Measurements from ENCODE around the gene PPP6C. TPM values are rescaled to one million over a fixed set of nuclear protein-coding genes. Genes with fewer than 3 reads are reported as not detected.
A peak's percentile ranks its signal among the peaks of the same experiment; 100 is the strongest.
"Not testable (repeated sequence)": the region's sequence is repeated elsewhere in the genome, so short reads cannot be mapped to it uniquely, and the experiment has no call there.

The PPP6C gene
- total RNA-seq, 1 donor from 2014 or later, result 14.1 TPM

DNA sequence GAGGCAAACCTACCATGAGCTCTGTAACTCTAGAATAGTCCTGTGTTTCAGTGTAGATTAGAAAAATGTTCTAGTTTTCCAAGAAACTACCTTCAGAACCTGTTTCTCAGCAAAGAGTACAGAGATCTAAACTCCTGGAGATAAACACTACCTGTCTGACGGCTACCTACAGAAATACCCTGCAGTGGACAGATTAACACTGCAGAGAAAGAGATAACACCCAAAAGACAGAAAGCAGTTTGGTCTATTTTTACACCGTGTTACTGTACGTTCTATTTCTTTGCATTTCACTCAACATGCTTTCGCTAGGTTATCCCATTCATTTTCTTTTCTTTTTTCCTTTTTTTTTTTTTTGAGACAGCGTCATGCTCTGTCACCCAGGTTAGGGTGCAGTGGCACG, 57.8 kb downstream of the PPP6C start:
- Histone ChIP-seq H3K27me3 (ENCODE audit: control insufficient read depth in 3 of 3, insufficient read depth in 3 of 3, low read length in 3 of 3) (no peaks in the 10 kb centered on the region), H3K36me3 (ENCODE audit: control insufficient read depth in 3 of 3, insufficient read depth in 3 of 3, low read length in 3 of 3) (no peaks in the 10 kb centered on the region), H3K9me3 (ENCODE audit: control insufficient read depth in 3 of 3, low read length in 3 of 3) (no peaks in the 10 kb centered on the region), H3K27ac (ENCODE audit: low read depth, low read length) (no peak overlapping the region), H3K9ac (ENCODE audit: low read depth in 1 of 3, low read length in 3 of 3) (no peak overlapping the region), H3K4me3 (ENCODE audit: low read length in 3 of 3) (no peak overlapping the region), H3K4me1 (ENCODE audit: control insufficient read depth in 3 of 3, insufficient read depth in 3 of 3, low read length in 3 of 3) (no peaks in the 10 kb centered on the region)

DNA sequence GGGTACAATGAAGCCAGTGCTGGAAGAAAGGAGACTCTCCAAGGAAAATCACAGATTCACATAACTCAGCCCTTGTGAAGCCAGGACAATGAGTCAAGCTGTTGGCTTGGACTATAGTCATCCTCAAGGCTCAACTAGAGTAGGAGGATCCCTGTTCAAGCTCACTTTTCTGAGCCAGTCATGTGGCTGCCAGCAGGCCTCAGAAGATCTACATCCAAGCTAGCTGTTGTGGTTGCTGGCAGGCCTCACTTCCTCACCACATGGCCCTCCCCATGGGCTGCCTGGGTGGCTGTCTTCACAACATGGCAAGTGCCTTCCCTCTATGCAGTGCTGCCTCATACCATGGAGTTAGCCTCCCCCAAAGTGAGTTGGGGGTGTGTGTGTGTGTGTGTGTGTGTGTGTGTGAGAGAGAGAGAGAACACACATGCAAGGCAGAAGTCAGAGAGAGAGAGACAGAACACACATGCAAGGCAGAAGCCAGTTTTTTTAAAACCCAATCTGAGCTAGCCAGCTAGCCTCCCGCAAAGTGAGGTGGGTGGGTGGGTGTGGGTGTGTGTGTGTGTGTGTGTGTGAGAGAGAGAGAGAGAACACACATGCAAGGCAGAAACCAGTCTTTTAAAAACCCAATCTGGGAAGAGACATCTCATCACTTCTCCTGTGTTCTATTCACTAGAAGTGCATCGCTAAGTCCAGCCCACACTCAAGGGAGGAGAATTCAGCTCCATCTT, 63.4 kb downstream of the PPP6C start:
- Histone ChIP-seq H3K27me3 (ENCODE audit: control insufficient read depth in 3 of 3, insufficient read depth in 3 of 3, low read length in 3 of 3) (no peaks in the 10 kb centered on the region), H3K4me1 (ENCODE audit: control insufficient read depth in 3 of 3, insufficient read depth in 3 of 3, low read length in 3 of 3) (peaks cover 3 to 10% (median 7%) of the 10 kb centered on the region in 3 donors), H3K36me3 (ENCODE audit: control insufficient read depth in 3 of 3, insufficient read depth in 3 of 3, low read length in 3 of 3) (no peaks in the 10 kb centered on the region), H3K9me3 (ENCODE audit: control insufficient read depth in 3 of 3, low read length in 3 of 3) (no peaks in the 10 kb centered on the region), H3K4me3 (ENCODE audit: low read length in 3 of 3) (no peak overlapping the region), H3K27ac (ENCODE audit: low read depth, low read length) (peak overlapping the region; percentile 3), H3K9ac (ENCODE audit: low read depth in 1 of 3, low read length in 3 of 3) (no peak overlapping the region)

DNA sequence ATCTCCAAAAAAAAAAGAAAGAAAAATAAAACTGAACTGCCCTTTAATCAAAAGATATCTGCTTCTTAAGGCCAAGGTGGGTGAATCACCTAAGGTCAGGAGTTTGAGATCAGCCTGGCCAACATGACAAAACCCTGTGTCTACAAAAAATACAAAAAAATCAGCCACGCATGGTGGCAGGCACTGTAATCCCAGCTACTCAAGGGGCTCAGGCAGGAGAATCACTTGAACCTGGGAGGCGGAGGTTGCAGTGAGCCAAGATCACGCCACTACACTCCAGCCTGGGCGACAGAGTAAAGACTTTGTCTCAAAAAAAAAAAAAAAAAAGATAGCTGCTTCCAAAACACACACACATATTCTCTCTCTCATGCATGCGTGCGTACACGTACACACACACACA, 64.1 kb downstream of the PPP6C start:
- Histone ChIP-seq H3K9me3 (ENCODE audit: control insufficient read depth in 3 of 3, low read length in 3 of 3) (no peaks in the 10 kb centered on the region), H3K4me1 (ENCODE audit: control insufficient read depth in 3 of 3, insufficient read depth in 3 of 3, low read length in 3 of 3) (peaks cover 3 to 10% (median 7%) of the 10 kb centered on the region in 3 donors), H3K4me3 (ENCODE audit: low read length in 3 of 3) (no peak overlapping the region), H3K9ac (ENCODE audit: low read depth in 1 of 3, low read length in 3 of 3) (no peak overlapping the region), H3K27ac (ENCODE audit: low read depth, low read length) (peak overlapping the region; percentile 3), H3K36me3 (ENCODE audit: control insufficient read depth in 3 of 3, insufficient read depth in 3 of 3, low read length in 3 of 3) (no peaks in the 10 kb centered on the region), H3K27me3 (ENCODE audit: control insufficient read depth in 3 of 3, insufficient read depth in 3 of 3, low read length in 3 of 3) (no peaks in the 10 kb centered on the region)

GRCh38 chr9:125121146-125121545, 68.5 kb downstream of the PPP6C start:
- H3K27ac ChIP-seq (ENCODE audit: low read depth, low read length), result no peak overlapping the region

GRCh38 chr9:125119643-125120286, 69.8 kb downstream of the PPP6C start:
- H3K27me3 ChIP-seq (ENCODE audit: control insufficient read depth in 3 of 3, insufficient read depth in 3 of 3, low read length in 3 of 3), result no peaks in the 10 kb centered on the region
- H3K4me1 ChIP-seq (ENCODE audit: control insufficient read depth in 3 of 3, insufficient read depth in 3 of 3, low read length in 3 of 3), result no peaks in the 10 kb centered on the region
- H3K9ac ChIP-seq (ENCODE audit: low read depth in 1 of 3, low read length in 3 of 3), result peak overlapping the region in 1 of 3 donors; percentile 13
- no peak overlapping the region for H3K27ac ChIP-seq (ENCODE audit: low read depth, low read length)
- H3K9me3 ChIP-seq (ENCODE audit: control insufficient read depth in 3 of 3, low read length in 3 of 3), result no peaks in the 10 kb centered on the region
- no peaks in the 10 kb centered on the region for H3K36me3 ChIP-seq (ENCODE audit: control insufficient read depth in 3 of 3, insufficient read depth in 3 of 3, low read length in 3 of 3)
- H3K4me3 ChIP-seq (ENCODE audit: low read length in 3 of 3), result no peak overlapping the region

More at GRCh38 chr9:125121146-125121545, 68.5 kb downstream of the PPP6C start:
- Histone ChIP-seq H3K9ac (ENCODE audit: low read depth in 1 of 3, low read length in 3 of 3) (no peak overlapping the region), H3K27me3 (ENCODE audit: control insufficient read depth in 3 of 3, insufficient read depth in 3 of 3, low read length in 3 of 3) (no peaks in the 10 kb centered on the region), H3K4me1 (ENCODE audit: control insufficient read depth in 3 of 3, insufficient read depth in 3 of 3, low read length in 3 of 3) (peaks cover 1 to 8% (median 3%) of the 10 kb centered on the region in 3 donors), H3K9me3 (ENCODE audit: control insufficient read depth in 3 of 3, low read length in 3 of 3) (no peaks in the 10 kb centered on the region), H3K4me3 (ENCODE audit: low read length in 3 of 3) (no peak overlapping the region), H3K36me3 (ENCODE audit: control insufficient read depth in 3 of 3, insufficient read depth in 3 of 3, low read length in 3 of 3) (no peaks in the 10 kb centered on the region)

DNA sequence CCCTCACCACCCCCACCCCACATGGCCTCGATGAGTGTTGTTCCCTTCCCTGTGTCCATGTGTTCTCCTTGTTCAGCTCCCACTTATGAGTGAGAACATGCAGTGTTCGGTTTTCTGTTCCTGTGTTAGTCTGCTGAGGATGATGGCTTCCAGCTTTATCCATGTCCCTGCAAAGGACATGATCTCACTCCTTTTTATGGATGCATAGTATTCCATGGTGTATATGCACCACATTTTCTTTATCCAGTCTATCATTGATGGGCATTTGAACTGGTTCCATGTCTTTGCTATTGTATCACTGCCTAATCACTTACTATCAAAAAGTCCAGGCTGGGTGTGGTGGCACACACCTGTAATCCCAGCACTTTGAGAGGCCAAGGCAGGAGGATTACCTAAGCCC, 70.9 kb downstream of the PPP6C start:
- H3K36me3 ChIP-seq (ENCODE audit: control insufficient read depth in 3 of 3, insufficient read depth in 3 of 3, low read length in 3 of 3); H3K9ac ChIP-seq (ENCODE audit: low read depth in 1 of 3, low read length in 3 of 3); H3K4me1 ChIP-seq (ENCODE audit: control insufficient read depth in 3 of 3, insufficient read depth in 3 of 3, low read length in 3 of 3); H3K27ac ChIP-seq (ENCODE audit: low read depth, low read length); H3K9me3 ChIP-seq (ENCODE audit: control insufficient read depth in 3 of 3, low read length in 3 of 3); H3K4me3 ChIP-seq (ENCODE audit: low read length in 3 of 3); H3K27me3 ChIP-seq (ENCODE audit: control insufficient read depth in 3 of 3, insufficient read depth in 3 of 3, low read length in 3 of 3): not testable (repeated sequence)

- H3K27me3 ChIP-seq (ENCODE audit: control insufficient read depth in 3 of 3, insufficient read depth in 3 of 3, low read length in 3 of 3); H3K4me1 ChIP-seq (ENCODE audit: control insufficient read depth in 3 of 3, insufficient read depth in 3 of 3, low read length in 3 of 3); H3K9ac ChIP-seq (ENCODE audit: low read depth in 1 of 3, low read length in 3 of 3); H3K4me3 ChIP-seq (ENCODE audit: low read length in 3 of 3); H3K27ac ChIP-seq (ENCODE audit: low read depth, low read length); H3K9me3 ChIP-seq (ENCODE audit: control insufficient read depth in 3 of 3, low read length in 3 of 3); H3K36me3 ChIP-seq (ENCODE audit: control insufficient read depth in 3 of 3, insufficient read depth in 3 of 3, low read length in 3 of 3): not testable (repeated sequence)
These were observed 75.1 kb downstream of the PPP6C start for GRCh38 chr9:125114503-125114902.

GRCh38 chr9:125110464-125110863, 79.1 kb downstream of the PPP6C start:
- Histone ChIP-seq H3K9ac (ENCODE audit: low read depth in 1 of 3, low read length in 3 of 3) (no peak overlapping the region), H3K36me3 (ENCODE audit: control insufficient read depth in 3 of 3, insufficient read depth in 3 of 3, low read length in 3 of 3) (no peaks in the 10 kb centered on the region), H3K27me3 (ENCODE audit: control insufficient read depth in 3 of 3, insufficient read depth in 3 of 3, low read length in 3 of 3) (no peaks in the 10 kb centered on the region), H3K27ac (ENCODE audit: low read depth, low read length) (no peak overlapping the region), H3K9me3 (ENCODE audit: control insufficient read depth in 3 of 3, low read length in 3 of 3) (no peaks in the 10 kb centered on the region), H3K4me1 (ENCODE audit: control insufficient read depth in 3 of 3, insufficient read depth in 3 of 3, low read length in 3 of 3) (no peaks in the 10 kb centered on the region), H3K4me3 (ENCODE audit: low read length in 3 of 3) (no peak overlapping the region)

DNA sequence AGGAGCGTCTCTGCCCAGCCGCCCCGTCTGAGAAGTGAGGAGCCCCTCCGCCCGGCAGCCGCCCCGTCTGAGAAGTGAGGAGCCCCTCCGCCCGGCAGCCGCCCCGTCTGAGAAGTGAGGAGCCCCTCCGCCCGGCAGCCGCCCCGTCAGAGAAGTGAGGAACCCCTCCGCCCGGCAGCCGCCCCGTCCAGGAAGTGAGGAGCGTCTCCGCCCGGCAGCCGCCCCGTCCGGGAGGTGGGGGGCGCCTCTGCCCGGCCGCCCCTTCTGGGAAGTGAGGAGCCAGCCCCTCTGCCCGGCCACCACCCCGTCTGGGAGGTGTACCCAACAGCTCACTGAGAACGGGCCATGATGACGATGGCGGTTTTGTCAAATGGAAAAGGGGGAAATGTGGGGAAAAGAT, 81.1 kb downstream of the PPP6C start:
- not testable (repeated sequence) for H3K27ac ChIP-seq (ENCODE audit: low read depth, low read length); H3K27me3 ChIP-seq (ENCODE audit: control insufficient read depth in 3 of 3, insufficient read depth in 3 of 3, low read length in 3 of 3); H3K4me3 ChIP-seq (ENCODE audit: low read length in 3 of 3); H3K4me1 ChIP-seq (ENCODE audit: control insufficient read depth in 3 of 3, insufficient read depth in 3 of 3, low read length in 3 of 3); H3K36me3 ChIP-seq (ENCODE audit: control insufficient read depth in 3 of 3, insufficient read depth in 3 of 3, low read length in 3 of 3); H3K9ac ChIP-seq (ENCODE audit: low read depth in 1 of 3, low read length in 3 of 3); H3K9me3 ChIP-seq (ENCODE audit: control insufficient read depth in 3 of 3, low read length in 3 of 3)

DNA sequence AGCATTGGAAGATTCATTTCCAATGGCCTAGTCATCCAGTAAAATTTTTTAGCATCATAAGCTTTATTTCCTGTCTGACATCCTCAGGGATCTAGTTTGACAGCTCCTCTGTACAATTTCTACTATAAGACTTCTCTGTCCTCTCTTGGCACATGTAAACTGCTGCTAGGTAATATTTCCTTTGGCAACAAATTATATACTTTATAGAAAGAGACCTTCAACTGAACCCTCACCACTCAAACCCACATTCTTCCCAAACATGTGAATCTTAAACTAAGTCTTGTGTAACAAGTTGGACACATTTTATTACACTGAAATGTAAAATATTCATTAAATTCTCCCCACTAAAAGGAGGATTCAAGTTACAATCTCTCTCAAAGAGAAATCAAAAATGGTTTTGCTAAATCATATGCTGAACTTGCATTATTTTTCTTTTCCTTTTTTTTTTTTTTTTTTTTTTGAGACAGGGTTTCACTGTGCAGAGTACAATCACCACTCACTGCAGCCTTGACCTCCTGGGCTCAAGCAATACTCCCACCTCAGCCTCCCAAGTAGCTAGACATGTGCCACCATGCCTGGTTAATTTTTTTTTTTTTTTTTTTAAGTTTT, 83.2 kb downstream of the PPP6C start:
- H3K27ac ChIP-seq (ENCODE audit: low read depth, low read length), result no peak overlapping the region
- H3K36me3 ChIP-seq (ENCODE audit: control insufficient read depth in 3 of 3, insufficient read depth in 3 of 3, low read length in 3 of 3), result no peaks in the 10 kb centered on the region
- peaks cover 4 to 11% (median 8%) of the 10 kb centered on the region in 3 donors for H3K4me1 ChIP-seq (ENCODE audit: control insufficient read depth in 3 of 3, insufficient read depth in 3 of 3, low read length in 3 of 3)
- no peak overlapping the region for H3K9ac ChIP-seq (ENCODE audit: low read depth in 1 of 3, low read length in 3 of 3)
- H3K9me3 ChIP-seq (ENCODE audit: control insufficient read depth in 3 of 3, low read length in 3 of 3), result no peaks in the 10 kb centered on the region
- no peak overlapping the region for H3K4me3 ChIP-seq (ENCODE audit: low read length in 3 of 3)
- no peaks in the 10 kb centered on the region for H3K27me3 ChIP-seq (ENCODE audit: control insufficient read depth in 3 of 3, insufficient read depth in 3 of 3, low read length in 3 of 3)

Data from skeletal muscle tissue (tissue), 4 donors.